C4-2B (cell line): ENCODE measurements around the gene UBQLN3.

Experiments
- ZFX ChIP-seq: fragments of 450-650 bp; IDR thresholded peaks from 2 replicates; pipeline ENCODE4 v1.6.1; 2017
- TF ChIP-seq, protein P1 (sequence below): fragments of 450-650 bp; conservative IDR thresholded peaks from 2 replicates; pipeline ENCODE4 v1.5.1; 2017; ENCODE audit warnings: mild to moderate bottlenecking

DNA sequence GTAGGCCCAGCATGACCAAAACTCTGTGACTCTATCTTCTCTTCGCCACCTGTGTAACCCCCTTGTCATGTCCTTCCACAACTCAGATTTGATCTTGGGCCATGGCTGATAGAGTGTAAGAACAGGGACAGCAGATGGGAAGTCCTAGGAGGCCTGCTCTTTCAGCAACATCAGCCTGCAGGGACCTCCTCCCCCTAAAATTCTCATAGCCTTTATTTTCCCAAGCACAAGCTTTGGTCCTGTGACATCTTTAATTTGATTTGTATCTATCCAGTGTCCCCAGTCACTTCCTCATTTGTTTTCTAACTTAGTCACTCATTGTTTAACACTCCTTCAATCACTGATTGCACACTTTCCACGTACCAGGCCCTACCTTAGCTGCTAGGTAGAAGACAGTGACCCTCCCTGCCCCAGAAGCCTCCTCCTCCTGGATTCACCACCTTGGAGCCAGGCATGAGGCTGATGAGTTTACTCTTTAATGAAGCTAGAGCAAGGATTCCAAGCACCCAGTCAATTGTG lies 5.3 kb downstream of the UBQLN3 start:
- TF ChIP-seq, protein P1, sequence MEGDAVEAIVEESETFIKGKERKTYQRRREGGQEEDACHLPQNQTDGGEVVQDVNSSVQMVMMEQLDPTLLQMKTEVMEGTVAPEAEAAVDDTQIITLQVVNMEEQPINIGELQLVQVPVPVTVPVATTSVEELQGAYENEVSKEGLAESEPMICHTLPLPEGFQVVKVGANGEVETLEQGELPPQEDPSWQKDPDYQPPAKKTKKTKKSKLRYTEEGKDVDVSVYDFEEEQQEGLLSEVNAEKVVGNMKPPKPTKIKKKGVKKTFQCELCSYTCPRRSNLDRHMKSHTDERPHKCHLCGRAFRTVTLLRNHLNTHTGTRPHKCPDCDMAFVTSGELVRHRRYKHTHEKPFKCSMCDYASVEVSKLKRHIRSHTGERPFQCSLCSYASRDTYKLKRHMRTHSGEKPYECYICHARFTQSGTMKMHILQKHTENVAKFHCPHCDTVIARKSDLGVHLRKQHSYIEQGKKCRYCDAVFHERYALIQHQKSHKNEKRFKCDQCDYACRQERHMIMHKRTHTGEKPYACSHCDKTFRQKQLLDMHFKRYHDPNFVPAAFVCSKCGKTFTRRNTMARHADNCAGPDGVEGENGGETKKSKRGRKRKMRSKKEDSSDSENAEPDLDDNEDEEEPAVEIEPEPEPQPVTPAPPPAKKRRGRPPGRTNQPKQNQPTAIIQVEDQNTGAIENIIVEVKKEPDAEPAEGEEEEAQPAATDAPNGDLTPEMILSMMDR = no peak
- no peak for TF ChIP-seq ZFX
